Lung (tissue), 12 donors: ENCODE measurements around the gene PADI4. TPM values are rescaled to one million over a fixed set of nuclear protein-coding genes. Genes with fewer than 3 reads are reported as not detected.
"Not testable (repeated sequence)": the region's sequence is repeated elsewhere in the genome, so short reads cannot be mapped to it uniquely, and the experiment has no call there.

ENCODE experiments used
- ATAC-seq: fragments of 200-7000 bp; cut with Tn5 transposase; one replicate; pipeline ENCODE4 v1.9.1; 2020; ENCODE audit warnings: moderate number of reproducible peaks; ENCODE audit not compliant: insufficient read depth, low FRiP score
- DNase-seq, 3 donors: peaks; one replicate each; pipeline ENCODE4 v3.0.0-alpha.2; 2013 to 2017
- H3K27ac ChIP-seq, 2 donors: one replicate each; pipeline ENCODE4 v1.5.1; 2013; ENCODE audit warnings: mild to moderate bottlenecking in 2 of 2, moderate library complexity in 2 of 2, control low read depth in 1 of 2, inconsistent platforms in 1 of 2, low read depth in 1 of 2, low read length in 1 of 2
- H3K27me3 ChIP-seq, 3 donors: one replicate each; pipeline ENCODE4 v1.5.1; 2013; ENCODE audit warnings: low read length in 2 of 3; ENCODE audit not compliant: control insufficient read depth in 3 of 3, insufficient read depth in 3 of 3
- H3K36me3 ChIP-seq, 4 donors: one replicate each; pipeline ENCODE4 v1.5.1; 2013; ENCODE audit warnings: low read length in 4 of 4, mild to moderate bottlenecking in 1 of 4, moderate library complexity in 1 of 4; ENCODE audit not compliant: control insufficient read depth in 4 of 4, insufficient read depth in 4 of 4
- H3K4me1 ChIP-seq, 5 donors: one replicate each; pipeline ENCODE4 v1.5.1; 2013; ENCODE audit warnings: low read length in 5 of 5, mild to moderate bottlenecking in 2 of 5, moderate library complexity in 1 of 5; ENCODE audit not compliant: control insufficient read depth in 5 of 5, insufficient read depth in 5 of 5
- H3K4me3 ChIP-seq: one replicate; pipeline ENCODE4 v1.5.1; 2013; ENCODE audit warnings: mild to moderate bottlenecking, control low read depth, moderate library complexity
- H3K9ac ChIP-seq, 2 donors: one replicate each; pipeline ENCODE4 v1.5.1; 2013; ENCODE audit warnings: low read length in 2 of 2, control low read depth in 1 of 2; ENCODE audit not compliant: insufficient read depth in 1 of 2
- H3K9me3 ChIP-seq, 4 donors: one replicate each; pipeline ENCODE4 v1.5.1; 2013; ENCODE audit warnings: low read length in 3 of 4, mild to moderate bottlenecking in 1 of 4, moderate library complexity in 1 of 4; ENCODE audit not compliant: control insufficient read depth in 4 of 4, insufficient read depth in 3 of 4
- WGBS, 2 donors: extraction: QIAGEN DNeasy Blood & Tissue Kit; methylation state at CpG; one replicate each; pipeline ENCODE4 v1.1.7; 2013; 5-methylcytosine and 5-hydroxymethylcytosine counted together
- polyA plus RNA-seq, 2 donors: library from polyadenylated mRNA; stranded (reverse); fragments of 200-250 nt; gene quantifications; one replicate each; pipeline ENCODE4 v1.2.1, GENCODE V29; 2013
- total RNA-seq, 2 donors: library from RNA; depleted of rRNA in 1 of 2; stranded (reverse); fragments of >200 nt in 1 of 2; gene quantifications; one replicate each; pipeline ENCODE4 v1.2.1, GENCODE V29; 2014 to 2021
- TF ChIP-seq, protein P1 (sequence below): IDR thresholded peaks from 2 replicates; pipeline ENCODE4 v1.5.1; 2012; ENCODE audit warnings: mild to moderate bottlenecking; ENCODE audit errors: control extremely low read depth, extremely low read depth
- donor health status: control.
- donor health status: control.
- donor health status: Bipolar disorder and iron deficiency.
- donor health status: healthy.
- donor health status: DM: yes; HTN: yes; CAD: no.

Gene PADI4
- total and polyA plus RNA-seq, 4 donors: 1.7 to 22.5 (median 14.2) TPM

DNA sequence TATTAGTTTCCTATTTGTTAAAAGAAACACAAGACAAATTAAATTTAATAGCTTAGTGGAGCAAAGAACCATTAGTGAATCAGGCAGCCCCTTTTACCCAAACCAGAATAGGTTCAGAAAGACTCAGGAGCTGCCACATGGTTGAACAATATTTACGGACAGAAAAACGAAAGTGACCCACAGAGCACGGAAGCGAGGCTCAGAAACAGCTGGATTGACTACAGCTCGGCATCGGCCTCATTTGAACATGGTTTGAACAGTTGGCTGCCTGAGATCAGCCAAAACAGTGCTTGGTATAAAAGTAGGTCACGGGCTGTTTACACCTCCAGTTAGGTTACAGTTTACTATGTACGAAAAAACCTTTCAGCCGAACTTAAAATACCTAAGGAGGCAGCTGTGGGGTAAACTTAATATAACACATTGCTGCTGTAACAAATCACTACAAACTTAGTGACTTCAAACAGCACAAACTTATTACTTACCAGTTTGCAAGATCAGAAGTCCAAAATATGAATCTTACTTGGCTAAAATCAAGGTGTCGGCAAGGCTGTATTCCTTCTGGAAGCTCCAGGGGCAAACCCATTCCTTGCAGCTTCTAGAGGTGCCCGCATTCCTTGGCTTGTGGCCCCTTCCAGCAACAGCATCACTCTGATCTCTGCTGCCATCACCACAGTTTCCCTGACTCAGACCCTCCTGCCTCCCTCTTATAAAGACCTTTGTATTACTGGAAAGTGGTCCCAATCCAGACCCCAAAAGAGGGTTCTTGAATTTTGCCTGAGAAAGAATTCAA lies 11.8 kb downstream of the PADI4 start:
- TF ChIP-seq, protein P1, sequence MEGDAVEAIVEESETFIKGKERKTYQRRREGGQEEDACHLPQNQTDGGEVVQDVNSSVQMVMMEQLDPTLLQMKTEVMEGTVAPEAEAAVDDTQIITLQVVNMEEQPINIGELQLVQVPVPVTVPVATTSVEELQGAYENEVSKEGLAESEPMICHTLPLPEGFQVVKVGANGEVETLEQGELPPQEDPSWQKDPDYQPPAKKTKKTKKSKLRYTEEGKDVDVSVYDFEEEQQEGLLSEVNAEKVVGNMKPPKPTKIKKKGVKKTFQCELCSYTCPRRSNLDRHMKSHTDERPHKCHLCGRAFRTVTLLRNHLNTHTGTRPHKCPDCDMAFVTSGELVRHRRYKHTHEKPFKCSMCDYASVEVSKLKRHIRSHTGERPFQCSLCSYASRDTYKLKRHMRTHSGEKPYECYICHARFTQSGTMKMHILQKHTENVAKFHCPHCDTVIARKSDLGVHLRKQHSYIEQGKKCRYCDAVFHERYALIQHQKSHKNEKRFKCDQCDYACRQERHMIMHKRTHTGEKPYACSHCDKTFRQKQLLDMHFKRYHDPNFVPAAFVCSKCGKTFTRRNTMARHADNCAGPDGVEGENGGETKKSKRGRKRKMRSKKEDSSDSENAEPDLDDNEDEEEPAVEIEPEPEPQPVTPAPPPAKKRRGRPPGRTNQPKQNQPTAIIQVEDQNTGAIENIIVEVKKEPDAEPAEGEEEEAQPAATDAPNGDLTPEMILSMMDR: no peak
- H3K9ac ChIP-seq: no peak overlapping the region
- H3K27ac ChIP-seq: no peak overlapping the region
- no peaks in the 10 kb centered on the region for H3K4me1 ChIP-seq
- WGBS, 2 donors: 90 to 93% methylated on average over 11 of the region's 11 CpGs
- no peaks in the 10 kb centered on the region for H3K36me3 ChIP-seq
- no peak for ATAC-seq
- no peaks in the 10 kb centered on the region for H3K27me3 ChIP-seq
- no peak overlapping the region for H3K4me3 ChIP-seq
- H3K9me3 ChIP-seq: peaks cover 0 to 6% (median 4%) of the 10 kb centered on the region in 4 donors
- no peak for DNase-seq

DNA sequence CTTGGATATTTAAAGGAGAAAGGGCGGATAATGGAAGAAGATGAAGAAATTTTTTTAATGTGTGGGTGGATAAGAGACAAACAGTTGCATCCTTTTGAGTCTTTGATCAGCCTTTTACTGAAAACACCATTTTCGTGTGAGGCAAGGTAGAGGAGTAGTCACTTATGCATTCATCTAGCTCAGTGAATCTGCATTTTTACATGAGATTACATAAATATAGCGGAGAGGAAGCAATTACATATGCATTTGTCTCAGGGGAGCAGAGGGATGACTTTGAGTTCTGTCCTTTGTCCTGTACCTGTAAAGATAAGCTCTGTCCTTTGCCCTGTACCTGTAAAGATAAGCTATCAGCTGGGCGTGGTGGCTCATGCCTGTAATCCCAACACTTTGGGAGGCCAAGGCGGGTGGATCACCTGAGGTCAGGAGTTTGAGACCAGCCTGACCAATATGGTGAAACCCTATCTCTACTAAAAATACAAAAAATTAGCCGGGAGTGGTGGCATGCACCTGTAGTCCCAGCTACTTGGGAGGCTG lies 13.9 kb downstream of the PADI4 start:
- 79 to 80% methylated on average over 6 of the region's 6 CpGs for WGBS, 2 donors
- not testable (repeated sequence) for H3K4me1 ChIP-seq, DNase-seq, H3K9me3 ChIP-seq, H3K36me3 ChIP-seq, H3K9ac ChIP-seq, ATAC-seq, H3K27me3 ChIP-seq, H3K27ac ChIP-seq, H3K4me3 ChIP-seq

GRCh38 chr1:17328855-17329254 lies 20.9 kb downstream of the PADI4 start:
- H3K36me3 ChIP-seq: no peaks in the 10 kb centered on the region
- DNase-seq (no peak), ATAC-seq (no peak)
- H3K4me3 ChIP-seq: no peak overlapping the region
- 75 to 76% methylated on average over 5 of the region's 5 CpGs for WGBS, 2 donors
- no peak overlapping the region for H3K9ac ChIP-seq
- TF ChIP-seq, protein P1: no peak
- no peaks in the 10 kb centered on the region for H3K4me1 ChIP-seq
- H3K9me3 ChIP-seq: peaks cover 0 to 10% (median 0%) of the 10 kb centered on the region in 4 donors
- H3K27me3 ChIP-seq: peaks cover 0 to 3% (median 0%) of the 10 kb centered on the region in 3 donors
- no peak overlapping the region for H3K27ac ChIP-seq

GRCh38 chr1:17329610-17330009 lies 21.6 kb downstream of the PADI4 start:
- Histone ChIP-seq H3K27ac (no peak overlapping the region), H3K9me3 (peaks cover 0 to 10% (median 0%) of the 10 kb centered on the region in 4 donors), H3K9ac (no peak overlapping the region), H3K36me3 (no peaks in the 10 kb centered on the region), H3K4me3 (no peak overlapping the region), H3K4me1 (no peaks in the 10 kb centered on the region), H3K27me3 (peaks cover 0 to 3% (median 0%) of the 10 kb centered on the region in 3 donors)
- 76 to 79% methylated on average over 4 of the region's 4 CpGs for WGBS, 2 donors
- DNase-seq (no peak), ATAC-seq (no peak)
- TF ChIP-seq, protein P1: no peak
